ENCODE results near the gene DIPK1A. TPM values are rescaled to one million over a fixed set of nuclear protein-coding genes. Genes with fewer than 3 reads are reported as not detected.

The DIPK1A gene
- total RNA-seq, 4 donors from 2014 or later: 3.8 to 7.6 (median 6.7) TPM

DNA sequence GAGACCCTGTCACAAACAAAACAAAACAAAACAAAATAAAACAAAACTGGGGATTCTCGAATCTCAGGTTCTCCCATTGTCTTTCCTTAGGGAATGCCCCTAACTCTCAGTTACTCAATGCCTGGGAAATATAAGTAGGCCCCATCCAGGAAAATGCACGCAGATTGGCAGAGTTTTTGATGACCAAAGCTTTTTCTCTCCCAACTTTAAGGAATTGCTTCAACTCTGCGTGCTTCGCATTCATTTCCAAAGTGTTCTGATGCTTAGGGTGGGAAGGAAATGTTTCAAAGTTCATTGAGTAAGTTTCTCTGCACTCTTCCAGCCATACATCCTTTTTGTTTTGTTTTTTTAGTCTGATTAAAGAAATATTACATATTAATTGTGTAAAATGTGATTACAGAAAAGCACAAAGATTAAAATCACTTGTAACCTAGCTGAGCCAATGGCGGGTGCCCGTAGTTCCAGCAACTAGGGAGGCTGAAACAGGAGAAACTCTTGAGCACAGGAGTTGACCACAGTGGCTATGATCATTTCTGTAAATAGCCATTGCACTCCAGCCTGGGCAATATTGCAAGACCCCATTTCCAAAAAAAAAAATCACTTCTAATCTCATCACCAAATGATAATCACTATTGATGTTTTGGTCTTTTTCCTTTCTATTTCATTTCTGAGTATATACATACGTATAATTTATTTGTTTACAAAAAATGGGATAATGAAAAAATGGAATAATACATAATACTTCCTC, 157.9 kb downstream of the DIPK1A start:
- intact Hi-C loops (cut with DNase I; ENCODE audit: low total_unique reads): no loop called here
- no peak for TF ChIP-seq CTCF (IDR thresholded peaks at IDR 0.05)
- no peak for TF ChIP-seq POLR2A (IDR thresholded peaks at IDR 0.05)
- no peak overlapping the region for H3K4me3 ChIP-seq (ENCODE audit: low read depth, poor library complexity, severe bottlenecking)
- DNase-seq (ENCODE audit: low spot score in 2 of 2): no peak
- 91 to 93% methylated on average over 7 of the region's 7 CpGs for WGBS, 2 donors

DNA sequence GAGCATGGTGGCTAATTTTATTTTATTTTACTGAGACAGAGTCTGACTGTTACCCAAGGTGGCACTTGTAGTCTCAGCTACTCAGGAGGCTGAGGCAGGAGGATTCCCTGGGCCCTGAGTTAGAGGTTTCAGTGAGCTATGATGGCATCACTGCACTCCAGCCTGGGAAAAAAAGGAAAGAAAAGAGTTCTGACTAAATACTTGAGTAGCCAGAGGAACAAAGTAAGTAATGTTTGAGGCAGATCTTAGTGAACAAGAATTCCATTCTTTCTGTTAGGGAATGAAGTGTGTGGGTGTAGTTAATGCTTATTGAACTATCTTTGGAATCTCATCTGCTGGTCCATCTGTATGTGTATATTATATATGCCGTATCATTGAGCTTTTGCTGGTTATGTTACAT, 163.3 kb downstream of the DIPK1A start:
- intact Hi-C loops (cut with DNase I; ENCODE audit: low total_unique reads): no loop called here
- no peak overlapping the region for H3K4me3 ChIP-seq (ENCODE audit: low read depth, poor library complexity, severe bottlenecking)
- WGBS, 2 donors: 57 to 67% methylated on average over 1 of the region's 1 CpG
- DNase-seq (ENCODE audit: low spot score in 2 of 2): no peak
- no peak for TF ChIP-seq POLR2A (IDR thresholded peaks at IDR 0.05)

DNA sequence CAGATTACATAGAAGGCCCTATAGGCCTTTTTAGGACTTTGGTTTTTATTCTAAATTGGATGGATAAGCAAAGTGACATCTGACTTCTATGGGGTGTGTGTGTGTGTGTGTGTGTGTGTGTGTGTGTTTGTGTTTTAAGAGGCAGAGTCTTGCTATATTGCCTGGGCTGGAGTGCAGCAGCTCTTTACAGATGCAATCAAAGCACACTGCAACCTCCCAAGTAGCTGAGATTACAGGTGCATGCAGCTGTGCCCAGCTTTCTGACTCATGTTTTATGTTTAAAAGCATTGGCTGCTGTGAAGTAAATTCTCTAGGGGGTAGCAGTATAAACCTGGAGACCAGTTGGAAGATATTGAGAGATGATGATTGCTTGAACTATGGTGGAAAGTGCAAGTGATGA, 164.0 kb downstream of the DIPK1A start:
- intact Hi-C loops (cut with DNase I; ENCODE audit: low total_unique reads): no loop called here
- no peak for DNase-seq (ENCODE audit: low spot score in 2 of 2)
- no peak overlapping the region for H3K4me3 ChIP-seq (ENCODE audit: low read depth, poor library complexity, severe bottlenecking)
- TF ChIP-seq POLR2A (IDR thresholded peaks at IDR 0.05) (no peak), CTCF (IDR thresholded peaks at IDR 0.05) (no peak)

DNA sequence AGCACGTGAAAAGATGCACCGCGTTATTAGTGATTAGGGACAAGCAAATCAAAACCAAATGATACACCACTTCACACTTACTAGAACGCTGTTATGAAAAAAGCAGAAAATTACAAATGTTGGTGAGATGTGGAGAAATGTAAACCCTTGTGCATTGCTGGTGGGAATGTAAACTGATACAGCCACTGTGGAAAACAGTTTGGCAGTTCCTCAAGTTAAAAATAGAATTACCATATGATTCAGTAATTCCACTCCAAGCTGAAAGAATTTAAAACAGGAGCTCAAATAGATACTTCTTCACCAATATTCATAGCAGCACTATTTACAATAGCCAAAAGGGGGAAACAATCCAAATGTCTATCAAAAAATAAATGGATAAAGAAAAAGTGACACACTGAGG, 166.1 kb downstream of the DIPK1A start:
- TF ChIP-seq POLR2A (IDR thresholded peaks at IDR 0.05) (no peak), CTCF (IDR thresholded peaks at IDR 0.05) (no peak)
- no peak overlapping the region for H3K4me3 ChIP-seq (ENCODE audit: low read depth, poor library complexity, severe bottlenecking)
- no peak for DNase-seq (ENCODE audit: low spot score in 2 of 2)
- WGBS, 2 donors: 86 to 93% methylated on average over 4 of the region's 4 CpGs
- intact Hi-C loops (cut with DNase I; ENCODE audit: low total_unique reads): no loop called here

- no peak for DNase-seq (ENCODE audit: low spot score in 2 of 2)
- TF ChIP-seq CTCF (IDR thresholded peaks at IDR 0.05) (no peak), POLR2A (IDR thresholded peaks at IDR 0.05) (no peak)
- WGBS, 2 donors: 61 to 62% methylated on average over 3 of the region's 3 CpGs
- intact Hi-C loops (cut with DNase I; ENCODE audit: low total_unique reads): no loop called here
- H3K4me3 ChIP-seq (ENCODE audit: low read depth, poor library complexity, severe bottlenecking): no peak overlapping the region
These were observed 168.9 kb downstream of the DIPK1A start for GRCh38 chr1:92792340-92792782.

Other genes with a start within 250 kb of the DIPK1A start
- 10 to 100 TPM; 14.2 to 26.3 (median 21.4) TPM for gene EVI5, start 176.4 kb downstream of the DIPK1A start, total RNA-seq
- 1,000 to 10,000 TPM; 1,244 to 1,829 (median 1,582) TPM for gene RPL5, start 129.4 kb downstream of the DIPK1A start, total RNA-seq
- gene MTF2, start 117.8 kb upstream of the DIPK1A start, total RNA-seq: 10 to 100 TPM; 10.2 to 21.8 (median 16.0) TPM
- gene TMED5, start 219.0 kb upstream of the DIPK1A start, total RNA-seq: 10 to 100 TPM; 23.9 to 34.4 (median 26.9) TPM
- gene CCDC18, start 219.3 kb upstream of the DIPK1A start, total RNA-seq: 1 to 10 TPM; 5.8 to 8.9 (median 6.5) TPM